Measurements from ENCODE around the gene EVC2. TPM values are rescaled to one million over a fixed set of nuclear protein-coding genes. Genes with fewer than 3 reads are reported as not detected.

EVC2 gene
- total RNA-seq, 4 donors from 2014 or later, result 7.8 to 22.2 (median 9.9) TPM

DNA sequence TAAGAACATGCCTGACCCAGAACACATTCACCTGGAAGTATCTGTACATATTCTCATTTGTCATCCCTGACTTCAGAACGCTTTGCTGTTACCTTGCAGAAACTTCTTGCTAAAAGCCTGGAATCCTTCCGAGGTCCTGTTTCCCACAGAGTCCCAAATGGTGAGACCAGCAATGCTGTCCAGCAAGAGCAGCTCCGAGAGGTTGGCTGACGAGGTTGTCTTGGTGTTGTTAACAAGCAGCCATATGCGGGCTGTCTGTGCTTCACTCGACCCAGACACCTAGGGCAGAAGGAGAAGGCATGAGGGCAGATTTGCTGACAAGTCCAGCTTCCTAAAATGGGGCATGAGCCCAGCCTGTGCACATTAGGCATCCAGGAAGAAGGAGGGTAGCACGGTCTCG lies 19.3 kb downstream of the EVC2 start:
- Histone ChIP-seq H3K27ac (no peak overlapping the region), H3K36me3 (peaks cover 82% of the 10 kb centered on the region), H3K4me3 (no peak overlapping the region), H3K4me1 (no peaks in the 10 kb centered on the region), H3K9me3 (no peaks in the 10 kb centered on the region), H3K27me3 (no peaks in the 10 kb centered on the region)
- TF ChIP-seq EP300 (IDR thresholded peaks at IDR 0.05) (no peak), POLR2A (IDR thresholded peaks at IDR 0.05) (no peak), POLR2AphosphoS5 (IDR thresholded peaks at IDR 0.05) (no peak)
- TF ChIP-seq, protein P1, sequence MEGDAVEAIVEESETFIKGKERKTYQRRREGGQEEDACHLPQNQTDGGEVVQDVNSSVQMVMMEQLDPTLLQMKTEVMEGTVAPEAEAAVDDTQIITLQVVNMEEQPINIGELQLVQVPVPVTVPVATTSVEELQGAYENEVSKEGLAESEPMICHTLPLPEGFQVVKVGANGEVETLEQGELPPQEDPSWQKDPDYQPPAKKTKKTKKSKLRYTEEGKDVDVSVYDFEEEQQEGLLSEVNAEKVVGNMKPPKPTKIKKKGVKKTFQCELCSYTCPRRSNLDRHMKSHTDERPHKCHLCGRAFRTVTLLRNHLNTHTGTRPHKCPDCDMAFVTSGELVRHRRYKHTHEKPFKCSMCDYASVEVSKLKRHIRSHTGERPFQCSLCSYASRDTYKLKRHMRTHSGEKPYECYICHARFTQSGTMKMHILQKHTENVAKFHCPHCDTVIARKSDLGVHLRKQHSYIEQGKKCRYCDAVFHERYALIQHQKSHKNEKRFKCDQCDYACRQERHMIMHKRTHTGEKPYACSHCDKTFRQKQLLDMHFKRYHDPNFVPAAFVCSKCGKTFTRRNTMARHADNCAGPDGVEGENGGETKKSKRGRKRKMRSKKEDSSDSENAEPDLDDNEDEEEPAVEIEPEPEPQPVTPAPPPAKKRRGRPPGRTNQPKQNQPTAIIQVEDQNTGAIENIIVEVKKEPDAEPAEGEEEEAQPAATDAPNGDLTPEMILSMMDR (IDR thresholded peaks at IDR 0.05), result no peak
- 94% methylated on average over 8 of the region's 8 CpGs for WGBS
- no peak for DNase-seq (ENCODE audit: low spot score in 2 of 2)

DNA sequence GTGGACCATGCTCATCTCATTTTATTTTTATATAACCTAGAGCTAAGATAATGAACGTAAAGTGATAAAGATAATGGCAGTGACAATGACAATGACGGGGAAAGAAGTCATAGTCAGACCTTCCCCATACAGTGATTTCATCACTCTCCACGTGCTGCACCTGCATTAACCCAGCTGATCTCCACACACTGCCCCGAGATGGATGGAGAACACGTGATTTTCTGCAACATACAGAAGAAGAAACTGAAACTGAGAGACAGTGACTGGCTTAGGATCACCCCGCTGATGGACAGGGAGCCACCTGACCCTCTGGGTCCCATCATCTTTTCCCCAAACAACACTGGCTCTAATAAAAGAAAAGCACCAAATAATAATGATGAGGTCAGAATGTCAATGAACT lies 22.0 kb downstream of the EVC2 start:
- H3K9me3 ChIP-seq, result no peaks in the 10 kb centered on the region
- peaks cover 71% of the 10 kb centered on the region for H3K36me3 ChIP-seq

DNA sequence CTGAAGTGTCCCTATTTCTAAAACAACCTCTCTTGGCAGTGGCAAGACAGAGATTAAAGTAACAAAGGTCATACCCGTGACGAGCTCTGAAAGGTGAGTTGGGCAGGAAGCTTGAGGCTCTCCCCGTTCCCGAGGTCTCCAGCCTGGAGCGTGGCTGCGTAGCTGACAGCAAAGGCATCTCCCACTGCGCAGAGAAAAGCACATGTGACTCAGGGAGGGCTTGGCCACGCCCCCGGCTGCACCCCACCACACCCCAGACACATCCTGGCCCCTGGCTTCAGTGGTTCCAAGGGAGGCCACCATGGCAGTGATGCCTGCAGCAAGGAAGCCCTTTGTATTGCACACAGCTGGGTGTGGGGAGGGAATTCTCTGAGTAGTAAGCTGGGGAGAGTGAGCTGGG lies 23.1 kb downstream of the EVC2 start:
- no peak for TF ChIP-seq EP300 (IDR thresholded peaks at IDR 0.05)
- TF ChIP-seq POLR2A (IDR thresholded peaks at IDR 0.05), result no peak
- TF ChIP-seq, protein P1 (IDR thresholded peaks at IDR 0.05), result no peak
- no peak for TF ChIP-seq POLR2AphosphoS5 (IDR thresholded peaks at IDR 0.05)
- H3K4me3 ChIP-seq, result no peak overlapping the region
- no peaks in the 10 kb centered on the region for H3K9me3 ChIP-seq
- WGBS, result 88% methylated on average over 7 of the region's 9 CpGs
- H3K4me1 ChIP-seq, result no peaks in the 10 kb centered on the region
- peaks cover 77% of the 10 kb centered on the region for H3K36me3 ChIP-seq
- no peaks in the 10 kb centered on the region for H3K27me3 ChIP-seq
- no peak for DNase-seq (ENCODE audit: low spot score in 2 of 2)
- H3K27ac ChIP-seq, result no peak overlapping the region

More for the DNA sequence above, 22.0 kb downstream of the EVC2 start:
- H3K4me1 ChIP-seq, result no peaks in the 10 kb centered on the region
- no peaks in the 10 kb centered on the region for H3K27me3 ChIP-seq
- 95% methylated on average over 6 of the region's 6 CpGs for WGBS
- DNase-seq (ENCODE audit: low spot score in 2 of 2), result no peak
- TF ChIP-seq POLR2A (IDR thresholded peaks at IDR 0.05) (no peak), POLR2AphosphoS5 (IDR thresholded peaks at IDR 0.05) (no peak), EP300 (IDR thresholded peaks at IDR 0.05) (no peak)
- TF ChIP-seq, protein P1 (IDR thresholded peaks at IDR 0.05), result no peak
- no peak overlapping the region for H3K4me3 ChIP-seq
- no peak overlapping the region for H3K27ac ChIP-seq

DNA sequence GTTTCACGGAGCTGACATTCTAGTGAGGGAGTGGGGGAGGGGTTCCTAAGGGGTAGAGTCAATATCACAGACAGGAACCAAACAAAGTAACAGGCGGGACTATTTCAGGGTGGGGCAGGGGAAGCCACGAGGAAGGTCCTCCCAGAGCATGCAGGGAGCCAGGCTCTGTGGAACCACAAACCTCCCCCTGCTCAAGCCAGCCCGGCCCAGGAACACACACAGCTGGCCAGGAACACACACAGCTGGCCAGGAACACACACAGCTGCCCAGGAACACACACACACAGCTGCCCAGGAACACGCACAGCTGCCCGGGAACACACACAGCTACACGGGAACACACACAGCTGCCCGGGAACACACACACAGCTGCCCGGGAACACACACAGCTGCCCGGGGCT lies 24.8 kb downstream of the EVC2 start:
- no peaks in the 10 kb centered on the region for H3K4me1 ChIP-seq
- H3K36me3 ChIP-seq, result peaks cover 72% of the 10 kb centered on the region
- TF ChIP-seq EP300 (IDR thresholded peaks at IDR 0.05) (no peak), POLR2A (IDR thresholded peaks at IDR 0.05) (no peak), POLR2AphosphoS5 (IDR thresholded peaks at IDR 0.05) (no peak)
- TF ChIP-seq, protein P1 (IDR thresholded peaks at IDR 0.05), result no peak
- H3K27ac ChIP-seq, result no peak overlapping the region
- H3K9me3 ChIP-seq, result no peaks in the 10 kb centered on the region
- no peak for DNase-seq (ENCODE audit: low spot score in 2 of 2)
- no peaks in the 10 kb centered on the region for H3K27me3 ChIP-seq
- H3K4me3 ChIP-seq, result no peak overlapping the region
- WGBS, result 46% methylated on average over 9 of the region's 10 CpGs

DNA sequence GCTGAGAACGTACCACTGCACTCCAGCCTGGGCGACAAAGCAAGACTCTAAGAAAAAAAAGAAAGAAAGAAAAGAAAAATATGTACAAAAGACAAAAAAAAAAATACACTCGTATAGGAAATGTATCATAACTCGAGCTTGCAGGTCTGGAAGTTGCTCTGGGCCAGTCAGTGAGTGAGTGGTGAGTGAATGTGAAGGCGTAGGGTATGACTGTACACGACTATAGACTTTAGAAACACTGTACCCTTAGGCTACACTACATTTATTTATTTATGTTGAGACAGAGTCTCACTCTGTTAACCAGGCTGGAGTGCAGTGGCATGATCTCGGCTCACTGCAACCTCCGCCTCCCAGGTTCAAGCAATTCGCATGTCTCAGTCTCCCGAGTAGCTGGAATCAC lies 29.4 kb downstream of the EVC2 start:
- H3K36me3 ChIP-seq, result peaks cover 55% of the 10 kb centered on the region
- DNase-seq (ENCODE audit: low spot score in 2 of 2), result no peak
- no peaks in the 10 kb centered on the region for H3K27me3 ChIP-seq
- TF ChIP-seq, protein P1 (IDR thresholded peaks at IDR 0.05), result no peak
- TF ChIP-seq POLR2A (IDR thresholded peaks at IDR 0.05), result no peak
- TF ChIP-seq EP300 (IDR thresholded peaks at IDR 0.05), result no peak
- TF ChIP-seq POLR2AphosphoS5 (IDR thresholded peaks at IDR 0.05), result no peak
- no peak overlapping the region for H3K4me3 ChIP-seq
- H3K9me3 ChIP-seq, result no peaks in the 10 kb centered on the region
- no peak overlapping the region for H3K27ac ChIP-seq
- H3K4me1 ChIP-seq, result no peaks in the 10 kb centered on the region
- WGBS, result 88% methylated on average over 10 of the region's 10 CpGs
